PC-3 (cell line): ENCODE measurements around the gene PDE6A. TPM values are rescaled to one million over a fixed set of nuclear protein-coding genes. Genes with fewer than 3 reads are reported as not detected.

Source experiments
- ATAC-seq: fragments of 200-7000 bp; cut with Tn5 transposase; 2 replicates; pipeline ENCODE4 v1.9.1; 2020; ENCODE audit warnings: mild to moderate bottlenecking, moderate library complexity
- BruUV-seq: library from RNA; stranded (reverse); fragments of 400-500 nt; replicated peaks from 2 replicates; lab custom pipeline; 2021; lab: Mats Ljungman, UMichigan
- CTCF ChIA-PET: fragments of 300-600 bp; sonication (Branson Sonifier 250); formaldehyde crosslinking; loops from one replicate; lab custom pipeline; 2022; ENCODE audit warnings: antibody characterized with exemption; lab: Charles Lee
- POLR2A ChIA-PET: fragments of 300-600 bp; sonication (Branson Sonifier 250); formaldehyde crosslinking; loops from one replicate; lab custom pipeline; 2022; ENCODE audit warnings: antibody characterized with exemption; ENCODE audit not compliant: unreplicated experiment; lab: Charles Lee
- DNase-seq: peaks from one replicate; pipeline ENCODE4 v3.0.0-alpha.2; 2015
- H2AFZ ChIP-seq: fragments of 300-600 bp; sonication (generic); 2 replicates; pipeline ENCODE4 v1.6.0; 2016; ENCODE audit warnings: antibody characterized with exemption, low read length
- H3F3A ChIP-seq: fragments of 300-600 bp; sonication (generic); one replicate; pipeline ENCODE4 v1.6.0; 2017; ENCODE audit warnings: antibody characterized with exemption, low read length, control low read depth, mild to moderate bottlenecking; ENCODE audit not compliant: unreplicated experiment
- H3K27ac ChIP-seq: fragments of 300-600 bp; sonication (generic); 2 replicates; pipeline ENCODE4 v1.5.1; 2016; ENCODE audit warnings: mild to moderate bottlenecking, low read length
- H3K27me3 ChIP-seq: fragments of 300-600 bp; sonication (generic); 2 replicates; pipeline ENCODE4 v1.6.1; 2016; ENCODE audit warnings: low read length, mixed read lengths
- H3K36me3 ChIP-seq: fragments of 300-600 bp; sonication (generic); 2 replicates; pipeline ENCODE4 v1.6.1; 2016; ENCODE audit warnings: low read depth, mixed run types, low read length, mixed read lengths
- H3K4me1 ChIP-seq: fragments of 300-600 bp; sonication (generic); 2 replicates; pipeline ENCODE4 v1.5.1; 2016; ENCODE audit warnings: low read length; ENCODE audit not compliant: insufficient read depth
- H3K4me2 ChIP-seq: fragments of 300-600 bp; sonication (generic); 2 replicates; pipeline ENCODE4 v1.6.0; 2016; ENCODE audit warnings: low read length
- H3K4me3 ChIP-seq: fragments of 300-600 bp; sonication (generic); 2 replicates; pipeline ENCODE4 v1.5.1; 2016; ENCODE audit warnings: mild to moderate bottlenecking, low read length, mixed read lengths
- H3K79me2 ChIP-seq: fragments of 300-600 bp; sonication (generic); 2 replicates; pipeline ENCODE4 v1.6.1; 2017; ENCODE audit warnings: low read length, mixed read lengths
- H3K9ac ChIP-seq: fragments of 300-600 bp; sonication (generic); 2 replicates; pipeline ENCODE4 v1.6.0; 2016; ENCODE audit warnings: mild to moderate bottlenecking, low read length
- H3K9me2 ChIP-seq: fragments of 300-600 bp; sonication (generic); replicated peaks from 2 replicates; pipeline ENCODE4 v1.6.1; 2016; ENCODE audit warnings: mixed run types, low read length, mixed read lengths
- H3K9me3 ChIP-seq: fragments of 300-600 bp; sonication (generic); 2 replicates; pipeline ENCODE4 v1.6.1; 2016; ENCODE audit warnings: low read length, mixed read lengths
- H4K20me1 ChIP-seq: fragments of 300-600 bp; sonication (generic); 2 replicates; pipeline ENCODE4 v1.6.1; 2016; ENCODE audit warnings: low read length, mixed read lengths
- CTCF ChIP-seq: fragments of 300-600 bp; sonication (generic); conservative IDR thresholded peaks from 2 replicates; pipeline ENCODE4 v1.5.1; 2017; ENCODE audit warnings: antibody characterized with exemption, low read depth, mild to moderate bottlenecking, low read length
- EZH2 ChIP-seq: fragments of 300-600 bp; sonication (generic); IDR thresholded peaks from one replicate; pipeline ENCODE4 v1.6.1; 2017; ENCODE audit warnings: antibody characterized with exemption, mild to moderate bottlenecking, low read length; ENCODE audit not compliant: unreplicated experiment
- EZH2phosphoT487 ChIP-seq: fragments of 300-600 bp; sonication (generic); IDR thresholded peaks from 2 replicates; pipeline ENCODE4 v1.6.1; 2018; ENCODE audit warnings: mild to moderate bottlenecking, antibody characterized with exemption, low read length, borderline replicate concordance
- intact Hi-C: fragments of 100-400 bp; cut with micrococcal nuclease; formaldehyde crosslinking; loops from 2 replicates; pipeline ENCODE4 v1.9.0; 2023
- total RNA-seq: library from RNA; depleted of rRNA; stranded (reverse); fragments of >200 nt; gene quantifications from 2 replicates; pipeline ENCODE4 v1.2.3, GENCODE V29; 2014

Gene PDE6A
- total RNA-seq, 1 experiment from 2014 or later: not detected

DNA sequence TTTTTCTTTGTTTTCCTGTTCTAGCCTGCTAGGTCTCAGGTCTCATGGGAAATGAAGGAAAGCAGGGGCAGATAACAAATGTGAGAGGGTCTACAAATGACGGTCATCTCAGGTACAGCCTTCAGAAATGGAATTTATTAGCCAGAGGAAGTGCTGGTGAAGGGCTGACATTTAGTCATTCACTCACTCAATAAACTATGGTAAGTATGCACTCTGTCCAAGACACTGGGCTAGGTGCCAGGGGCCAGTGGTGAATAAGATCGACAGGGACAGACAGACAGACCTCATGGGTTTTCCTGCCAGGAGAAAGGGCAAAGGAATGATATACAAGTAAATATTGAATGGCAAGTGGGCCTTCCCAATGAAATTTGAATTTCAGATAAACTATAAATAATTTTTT is 6.3 kb downstream of the PDE6A start:
- no TSS peak for BruUV-seq
- ATAC-seq (peak; percentile 64), DNase-seq (peak; percentile 100)
- intact Hi-C loops: loop anchor here (2.0 kb wide), 2 partner anchors 41 to 79 kb away; no protein-coding TSS in a partner anchor
- peaks cover 19% of the 10 kb centered on the region for H3F3A ChIP-seq
- H3K79me2 ChIP-seq: no peaks in the 10 kb centered on the region
- no peaks in the 10 kb centered on the region for H3K36me3 ChIP-seq
- peak overlapping the region; percentile 91 for H3K27ac ChIP-seq
- peak overlapping the region; percentile 72 for H3K9ac ChIP-seq
- no peaks in the 10 kb centered on the region for H4K20me1 ChIP-seq
- H2AFZ ChIP-seq: no peak overlapping the region
- peak overlapping the region; percentile 84 for H3K4me2 ChIP-seq
- no peaks in the 10 kb centered on the region for H3K9me2 ChIP-seq
- no peaks in the 10 kb centered on the region for H3K9me3 ChIP-seq
- peak overlapping the region; percentile 40 for H3K4me3 ChIP-seq
- POLR2A ChIA-PET: no interaction called here
- TF ChIP-seq EZH2phosphoT487 (no peak), CTCF (no peak), EZH2 (no peak)
- H3K4me1 ChIP-seq: peaks cover 58% of the 10 kb centered on the region
- CTCF ChIA-PET: no interaction called here
- H3K27me3 ChIP-seq: no peaks in the 10 kb centered on the region

GRCh38 chr5:149937610-149938009 is 7.0 kb downstream of the PDE6A start:
- intact Hi-C loops: loop anchor here (2.0 kb wide), 2 partner anchors 41 to 79 kb away; no protein-coding TSS in a partner anchor
- H3K9me3 ChIP-seq: no peaks in the 10 kb centered on the region
- no peaks in the 10 kb centered on the region for H3K36me3 ChIP-seq
- H3K79me2 ChIP-seq: no peaks in the 10 kb centered on the region
- H3K9me2 ChIP-seq: no peaks in the 10 kb centered on the region
- H4K20me1 ChIP-seq: no peaks in the 10 kb centered on the region
- BruUV-seq: no TSS peak
- no peak for TF ChIP-seq EZH2phosphoT487
- no peak for TF ChIP-seq EZH2
- CTCF ChIA-PET: interaction anchor here (0.7 to 1.0 kb wide), 3 partner anchors 19 to 27 kb away, joined by 3 to 5 read pairs (median 3); partner anchors contain the start of gene SLC26A2
- peak overlapping the region; percentile 84 for H3K4me2 ChIP-seq
- no peak overlapping the region for H2AFZ ChIP-seq
- H3K9ac ChIP-seq: peak overlapping the region; percentile 72
- ATAC-seq (peak; percentile 27), DNase-seq (peak; percentile 96)
- peaks cover 19% of the 10 kb centered on the region for H3F3A ChIP-seq
- H3K4me3 ChIP-seq: peak overlapping the region; percentile 40; the same call in 1 of the 2 replicates
- peak overlapping the region; percentile 91 for H3K27ac ChIP-seq
- POLR2A ChIA-PET: no interaction called here
- peaks cover 58% of the 10 kb centered on the region for H3K4me1 ChIP-seq
- H3K27me3 ChIP-seq: no peaks in the 10 kb centered on the region

- Histone ChIP-seq H3K27me3 (no peaks in the 10 kb centered on the region), H3K4me3 (no peak overlapping the region), H3K9ac (peak overlapping the region; percentile 20; the same call in 1 of the 2 replicates), H3K9me2 (no peaks in the 10 kb centered on the region), H3K4me1 (peaks cover 65% of the 10 kb centered on the region), H3K36me3 (no peaks in the 10 kb centered on the region), H3K27ac (peak overlapping the region; percentile 91), H3F3A (peaks cover 19% of the 10 kb centered on the region), H3K9me3 (no peaks in the 10 kb centered on the region), H2AFZ (no peak overlapping the region), H4K20me1 (no peaks in the 10 kb centered on the region), H3K79me2 (no peaks in the 10 kb centered on the region), H3K4me2 (peak overlapping the region; percentile 84)
- TF ChIP-seq EZH2 (no peak), CTCF (no peak), EZH2phosphoT487 (no peak)
- ChIA-PET CTCF (interaction anchor here (0.6 to 1.3 kb wide), 3 partner anchors 20 to 167 kb away, joined by 3 to 7 read pairs (median 3); no protein-coding TSS in a partner anchor), POLR2A (interaction anchor here (0.6 kb wide), 1 partner anchor 66 kb away, joined by 3 read pairs; no protein-coding TSS in a partner anchor)
- ATAC-seq (no peak), DNase-seq (no peak)
- intact Hi-C loops: no loop called here
- BruUV-seq: no TSS peak
These were observed 7.9 kb downstream of the PDE6A start for GRCh38 chr5:149936700-149937091.
